Measurements from ENCODE around the gene NBAS.

DNA sequence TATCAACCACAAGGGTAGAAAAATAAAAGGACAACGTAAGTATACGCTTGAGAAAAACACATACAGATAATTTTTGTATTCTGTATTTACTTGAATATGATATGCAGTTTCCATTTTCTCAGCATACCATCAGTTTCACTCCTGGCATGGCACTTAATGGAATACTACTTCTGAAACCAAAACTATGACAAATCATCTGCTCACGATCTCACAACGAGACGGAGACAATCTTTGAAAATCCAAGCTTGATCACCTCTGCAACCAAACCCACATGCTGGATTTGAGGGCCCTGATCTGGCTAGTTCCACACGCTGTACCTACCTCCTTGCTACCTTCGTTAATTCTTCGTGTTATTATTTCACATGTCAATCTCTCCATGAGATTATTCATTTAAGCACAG is 387.6 kb downstream of the NBAS start:
- TF ChIP-seq POLR2A (IDR thresholded peaks at IDR 0.05; ENCODE audit: low read length) (no peak), GATA1 (IDR thresholded peaks at IDR 0.05; ENCODE audit: low read depth, low read length) (no peak)
